Stimulated activated CD4-positive, alpha-beta T cell treated with anti-CD3 and anti-CD28 coated beads, Interleukin-12 subunit alpha, Interleukin-12 subunit beta, amount 100 ng/mL, for 48 hours (primary cell): Measurements from ENCODE around the gene ATG13.
"Not testable (repeated sequence)": the region's sequence is repeated elsewhere in the genome, so short reads cannot be mapped to it uniquely, and the experiment has no call there.

Experiments
- DNase-seq, 3 donors: peaks; one replicate each; pipeline ENCODE4 v3.0.0-alpha.2; 2020; ENCODE audit warnings: low read depth in 2 of 3, low spot score in 1 of 3

The ATG13 gene

GRCh38 chr11:46694607-46695006 is 77.3 kb downstream of the ATG13 start:
- no peak for DNase-seq

- no peak for DNase-seq
Observed at GRCh38 chr11:46695345-46696211, 78.2 kb downstream of the ATG13 start.

DNA sequence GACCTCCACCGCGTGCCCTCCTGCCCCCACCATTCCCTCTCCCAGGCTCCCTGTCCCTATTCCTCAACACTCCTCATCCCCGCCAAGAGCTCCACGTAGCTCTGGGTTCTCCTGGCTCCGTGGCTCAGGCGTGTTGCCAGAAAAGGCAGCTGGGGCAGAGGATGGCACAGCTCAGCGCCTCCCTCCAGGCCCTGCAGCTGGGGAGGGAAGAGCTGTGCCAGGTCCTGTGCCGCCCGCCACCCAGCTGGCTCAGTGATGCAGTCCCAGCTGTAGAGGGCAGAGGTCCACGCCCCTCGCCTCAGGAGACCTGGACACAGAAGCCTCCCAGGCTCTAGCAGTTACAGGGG is 78.8 kb downstream of the ATG13 start:
- DNase-seq: no peak

- no peak for DNase-seq
Observed at GRCh38 chr11:46697303-46697702, 80.0 kb downstream of the ATG13 start.

DNA sequence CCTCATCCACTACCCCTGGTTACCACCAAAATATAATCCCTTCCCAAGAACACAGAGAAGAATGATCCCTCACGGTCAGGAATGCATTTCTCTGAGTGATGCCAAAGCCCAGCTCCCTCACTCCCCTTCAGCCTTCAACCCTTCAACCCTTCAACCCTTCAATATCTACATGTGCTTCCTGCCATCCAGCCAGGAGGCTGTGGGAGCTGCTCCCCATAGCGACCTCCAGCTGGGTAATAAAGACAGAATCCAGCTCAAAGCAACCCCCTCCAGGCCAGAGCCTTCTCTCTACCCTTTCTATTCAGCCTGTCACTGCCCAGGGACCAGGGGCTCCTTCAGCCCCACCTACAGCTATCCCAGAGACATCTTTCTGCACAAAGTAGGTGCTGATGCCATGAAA is 80.4 kb downstream of the ATG13 start:
- DNase-seq: no peak

GRCh38 chr11:46698597-46698996 is 81.2 kb downstream of the ATG13 start:
- DNase-seq: no peak

GRCh38 chr11:46700241-46701077 is 83.1 kb downstream of the ATG13 start, which contains the start of the genes ARHGAP1 and ZNF408:
Gene ARHGAP1, minus strand, starts transcription at chr11:46700619. Its CDS starts 4,512 bp downstream, at chr11:46696107.
Gene ZNF408, plus strand, starts transcription at chr11:46701031. Its CDS starts 17 bp downstream, at chr11:46701048.
- DNase-seq: peak; percentile 98 to 100 (median 100)

DNA sequence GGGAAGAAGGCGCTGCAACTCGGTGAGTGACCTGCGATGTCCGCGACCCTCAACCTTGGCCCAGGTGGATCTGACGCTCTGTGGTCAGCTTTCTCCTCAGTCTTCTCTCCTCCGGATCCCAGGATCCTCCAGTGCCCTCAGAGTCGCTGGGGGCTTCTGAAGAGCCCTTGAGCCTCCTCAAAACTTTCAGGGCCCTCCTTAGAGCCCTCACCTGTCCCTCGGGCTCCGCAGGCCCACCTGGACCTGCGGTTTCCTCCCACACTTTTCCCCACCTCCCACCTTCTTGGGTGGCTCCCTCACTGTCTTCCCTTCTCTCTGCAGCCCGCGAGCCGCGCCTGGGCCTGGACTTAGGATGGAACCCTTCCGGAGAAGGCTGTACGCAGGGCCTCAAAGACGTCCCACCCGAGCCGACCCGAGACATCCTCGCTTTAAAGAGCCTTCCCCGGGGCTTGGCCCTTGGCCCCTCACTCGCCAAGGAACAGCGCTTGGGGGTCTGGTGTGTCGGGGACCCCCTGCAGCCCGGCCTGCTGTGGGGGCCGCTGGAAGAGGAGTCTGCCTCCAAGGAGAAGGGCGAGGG is 83.8 kb downstream of the ATG13 start:
- no peak for DNase-seq

DNA sequence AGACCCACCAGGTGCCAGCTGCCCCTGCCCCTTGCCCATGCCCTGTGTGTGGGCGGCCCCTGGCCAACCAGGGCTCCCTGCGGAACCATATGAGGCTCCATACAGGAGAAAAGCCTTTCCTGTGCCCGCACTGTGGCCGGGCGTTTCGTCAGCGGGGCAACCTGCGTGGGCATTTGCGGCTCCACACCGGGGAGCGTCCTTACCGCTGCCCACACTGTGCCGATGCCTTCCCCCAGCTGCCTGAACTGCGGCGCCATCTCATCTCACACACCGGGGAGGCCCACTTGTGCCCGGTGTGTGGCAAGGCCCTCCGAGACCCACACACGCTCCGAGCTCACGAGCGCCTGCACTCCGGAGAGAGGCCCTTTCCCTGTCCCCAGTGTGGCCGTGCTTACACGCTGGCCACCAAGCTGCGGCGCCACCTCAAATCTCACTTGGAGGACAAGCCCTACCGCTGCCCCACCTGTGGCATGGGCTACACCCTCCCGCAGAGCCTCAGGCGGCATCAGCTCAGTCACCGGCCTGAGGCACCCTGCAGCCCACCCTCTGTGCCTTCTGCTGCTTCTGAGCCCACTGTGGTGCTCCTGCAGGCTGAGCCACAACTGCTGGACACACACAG is 87.8 kb downstream of the ATG13 start:
- DNase-seq: no peak

DNA sequence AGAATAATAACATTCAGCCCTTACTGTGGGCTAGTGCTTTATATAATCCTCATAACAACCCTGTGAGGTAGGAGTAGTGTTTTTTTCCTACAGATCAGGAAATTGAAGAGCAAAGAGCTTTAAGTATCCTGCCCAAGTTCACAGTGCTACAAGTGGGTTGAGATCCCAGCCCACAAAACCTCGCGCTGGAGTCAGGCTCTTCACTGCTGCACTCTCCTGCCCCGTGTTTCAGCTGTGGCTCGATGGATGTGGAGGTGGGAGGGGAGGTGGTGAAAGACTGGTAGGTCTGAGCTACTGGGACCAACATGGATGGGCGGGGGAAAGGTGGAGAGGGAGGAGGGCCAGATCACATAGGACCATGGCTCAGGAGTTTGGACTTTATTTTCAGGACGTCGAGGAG is 89.5 kb downstream of the ATG13 start:
- no peak for DNase-seq

- DNase-seq: not testable (repeated sequence)
Observed at GRCh38 chr11:46709351-46709750, 92.0 kb downstream of the ATG13 start.

GRCh38 chr11:46710821-46711269 is 93.5 kb downstream of the ATG13 start:
- DNase-seq: no peak

DNA sequence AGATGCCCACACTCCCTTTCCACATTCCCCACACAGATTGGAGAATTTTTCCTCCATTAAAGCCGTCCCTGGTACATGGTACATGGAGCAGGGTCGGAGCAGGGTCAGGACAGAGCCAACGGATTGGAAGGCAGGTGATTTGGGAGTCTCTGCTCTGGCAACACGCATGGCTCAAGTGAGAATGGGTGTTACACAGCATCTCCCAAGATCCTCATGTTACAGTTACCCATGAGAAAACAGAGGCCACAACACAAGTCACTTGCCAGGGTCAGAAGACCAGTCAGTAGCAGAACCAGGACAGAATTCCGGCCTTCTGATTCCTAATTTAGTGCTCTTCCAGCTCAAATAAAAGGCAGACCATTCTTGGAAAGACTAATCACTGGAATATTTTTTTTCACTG is 94.0 kb downstream of the ATG13 start:
- no peak for DNase-seq

GRCh38 chr11:46712874-46713576 is 95.7 kb downstream of the ATG13 start:
- DNase-seq: no peak

DNA sequence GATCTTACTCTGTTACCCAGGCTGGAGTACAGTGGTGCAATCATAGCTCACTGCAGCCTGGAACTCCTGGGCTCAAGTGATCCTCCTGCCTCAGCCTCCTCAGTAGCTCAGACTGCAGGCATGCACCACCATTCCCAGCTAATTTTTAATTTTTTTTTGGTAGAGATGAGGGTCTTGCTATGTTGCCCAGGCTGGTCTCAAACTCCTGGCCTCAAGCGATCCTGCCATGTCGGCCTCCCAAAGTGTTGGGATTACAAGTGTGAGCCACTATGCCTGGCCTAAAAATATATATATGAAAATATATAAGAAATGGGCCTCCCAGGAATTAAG is 100.4 kb downstream of the ATG13 start:
- not testable (repeated sequence) for DNase-seq

DNA sequence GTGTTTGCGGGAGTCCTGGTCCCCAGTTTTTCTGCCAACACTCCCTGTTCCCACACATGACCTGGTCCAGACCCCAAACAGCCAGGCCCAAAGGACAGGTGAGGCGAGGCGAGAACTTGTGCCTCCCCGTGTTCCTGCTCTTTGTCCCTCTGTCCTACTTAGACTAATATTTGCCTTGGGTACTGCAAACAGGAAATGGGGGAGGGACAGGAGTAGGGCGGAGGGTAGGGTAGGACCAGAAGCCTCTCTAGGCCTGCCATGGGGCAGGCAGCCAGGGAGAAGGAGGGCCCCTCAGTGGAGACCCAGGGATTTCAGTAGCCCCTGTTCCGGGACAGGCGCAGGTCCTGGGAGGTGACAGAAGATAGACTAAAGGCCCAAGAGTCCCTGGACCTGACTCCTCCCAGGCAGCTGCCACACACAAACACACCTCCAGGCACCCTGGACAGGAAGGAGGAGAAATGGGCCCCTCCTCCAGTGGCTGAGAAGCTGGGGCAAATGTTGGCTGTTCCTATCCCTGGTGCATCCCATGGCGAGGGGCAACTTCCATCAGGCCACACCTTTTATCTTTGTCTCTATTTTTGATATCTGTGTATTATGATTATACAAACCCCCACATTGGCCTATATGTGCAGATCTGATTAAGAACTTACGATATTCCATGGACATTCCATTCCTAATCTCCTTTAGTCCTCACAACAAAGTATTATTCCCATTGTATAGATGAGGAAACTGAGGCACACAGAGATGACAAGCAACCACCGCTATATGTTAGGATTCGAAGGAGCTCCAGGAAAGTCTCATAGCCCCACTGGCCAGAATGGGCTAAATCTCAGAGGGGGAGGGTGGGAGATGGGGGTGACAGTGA is 101.0 kb downstream of the ATG13 start:
- DNase-seq: no peak

- no peak for DNase-seq
Observed at GRCh38 chr11:46719048-46719542, 101.7 kb downstream of the ATG13 start, which contains the start of gene F2. Gene F2, plus strand, starts transcription at chr11:46719213. Its CDS starts 23 bp downstream, at chr11:46719236.

GRCh38 chr11:46719543-46720218 is 102.3 kb downstream of the ATG13 start:
- DNase-seq: no peak

DNA sequence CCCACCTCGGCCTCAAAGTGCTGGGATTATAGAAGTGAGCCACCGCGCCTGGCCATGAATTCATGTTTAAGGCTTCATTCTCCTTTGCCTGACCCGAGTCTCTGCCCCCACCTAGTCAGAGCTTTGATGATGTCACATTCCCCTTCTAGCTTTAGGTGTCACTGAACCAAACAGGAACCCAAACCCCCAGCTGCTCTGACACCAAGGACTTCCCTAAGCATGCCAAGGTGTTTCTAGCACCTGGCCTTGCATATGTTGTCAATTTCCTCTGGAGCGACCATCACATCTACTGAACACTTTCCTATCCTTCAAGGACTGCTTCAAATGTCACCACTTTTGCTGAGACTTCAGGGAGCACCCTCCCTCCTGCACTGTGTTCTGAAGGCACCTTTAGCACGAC is 103.9 kb downstream of the ATG13 start:
- no peak for DNase-seq
